GM23248 (cell line): Measurements from ENCODE around the gene STEAP3.

ENCODE experiments used
- EZH2 ChIP-seq: fragments of 200-600 bp; sonication (generic); IDR thresholded peaks from 2 replicates; pipeline ENCODE4 v1.6.1; 2018; ENCODE audit warnings: antibody characterized with exemption, mild to moderate bottlenecking; ENCODE audit not compliant: insufficient read depth, poor library complexity, severe bottlenecking
- EZH2phosphoT487 ChIP-seq: fragments of 200-600 bp; sonication (generic); IDR thresholded peaks from 2 replicates; pipeline ENCODE4 v1.6.1; 2018; ENCODE audit warnings: antibody characterized with exemption, moderate library complexity, mild to moderate bottlenecking, low read depth; ENCODE audit not compliant: insufficient read depth

GRCh38 chr2:119225926-119226325 is 2.3 kb downstream of the STEAP3 start:
- TF ChIP-seq EZH2 (no peak), EZH2phosphoT487 (no peak)
